ENCODE measurements around the gene CNGA3. TPM values are rescaled to one million over a fixed set of nuclear protein-coding genes. Genes with fewer than 3 reads are reported as not detected.

CNGA3 gene
- total RNA-seq, 3 donors from 2014 or later (not counting 1 experiment from before 2014, with no cell fraction given) = not detected

- Histone ChIP-seq H3K4me3 (ENCODE audit: low read length) (no peak overlapping the region), H3K27ac (ENCODE audit: low read length) (no peak overlapping the region), H3K4me1 (ENCODE audit: control insufficient read depth, insufficient read depth, low read length) (no peaks in the 10 kb centered on the region), H3K36me3 (ENCODE audit: control insufficient read depth, insufficient read depth, low read length) (no peaks in the 10 kb centered on the region), H3K27me3 (ENCODE audit: control insufficient read depth, insufficient read depth, low read length) (no peaks in the 10 kb centered on the region), H3K9me3 (ENCODE audit: control insufficient read depth, insufficient read depth, low read length) (no peaks in the 10 kb centered on the region)
- Mint-ChIP-seq H3K4me1 (no peaks in the 10 kb centered on the region), H3K36me3 (no peaks in the 10 kb centered on the region), H3K27me3 (ENCODE audit: low read depth in 2 of 2) (peaks cover 28 to 31% of the 10 kb centered on the region in 2 donors), H3K9me3 (no peaks in the 10 kb centered on the region), H3K4me3 (no peak overlapping the region), H3K27ac (no peak overlapping the region)
- WGBS (ENCODE audit: insufficient coverage) = 93% methylated on average over 3 of the region's 3 CpGs
- intact Hi-C loops (cut with micrococcal nuclease) = no loop called here
- TF ChIP-seq, protein P1, sequence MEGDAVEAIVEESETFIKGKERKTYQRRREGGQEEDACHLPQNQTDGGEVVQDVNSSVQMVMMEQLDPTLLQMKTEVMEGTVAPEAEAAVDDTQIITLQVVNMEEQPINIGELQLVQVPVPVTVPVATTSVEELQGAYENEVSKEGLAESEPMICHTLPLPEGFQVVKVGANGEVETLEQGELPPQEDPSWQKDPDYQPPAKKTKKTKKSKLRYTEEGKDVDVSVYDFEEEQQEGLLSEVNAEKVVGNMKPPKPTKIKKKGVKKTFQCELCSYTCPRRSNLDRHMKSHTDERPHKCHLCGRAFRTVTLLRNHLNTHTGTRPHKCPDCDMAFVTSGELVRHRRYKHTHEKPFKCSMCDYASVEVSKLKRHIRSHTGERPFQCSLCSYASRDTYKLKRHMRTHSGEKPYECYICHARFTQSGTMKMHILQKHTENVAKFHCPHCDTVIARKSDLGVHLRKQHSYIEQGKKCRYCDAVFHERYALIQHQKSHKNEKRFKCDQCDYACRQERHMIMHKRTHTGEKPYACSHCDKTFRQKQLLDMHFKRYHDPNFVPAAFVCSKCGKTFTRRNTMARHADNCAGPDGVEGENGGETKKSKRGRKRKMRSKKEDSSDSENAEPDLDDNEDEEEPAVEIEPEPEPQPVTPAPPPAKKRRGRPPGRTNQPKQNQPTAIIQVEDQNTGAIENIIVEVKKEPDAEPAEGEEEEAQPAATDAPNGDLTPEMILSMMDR (IDR thresholded peaks at IDR 0.05) = no peak
- ATAC-seq (no peak), DNase-seq (no peak)
These were observed 48.4 kb downstream of the CNGA3 start for GRCh38 chr2:98394595-98395153.

- ATAC-seq (no peak), DNase-seq (no peak)
- Mint-ChIP-seq H3K27me3 (ENCODE audit: low read depth in 2 of 2) (peaks cover 35 to 43% of the 10 kb centered on the region in 2 donors), H3K27ac (no peak overlapping the region), H3K4me3 (no peak overlapping the region), H3K9me3 (no peaks in the 10 kb centered on the region), H3K36me3 (no peaks in the 10 kb centered on the region), H3K4me1 (no peaks in the 10 kb centered on the region)
- Histone ChIP-seq H3K27ac (ENCODE audit: low read length) (no peak overlapping the region), H3K36me3 (ENCODE audit: control insufficient read depth, insufficient read depth, low read length) (no peaks in the 10 kb centered on the region), H3K27me3 (ENCODE audit: control insufficient read depth, insufficient read depth, low read length) (no peaks in the 10 kb centered on the region), H3K4me1 (ENCODE audit: control insufficient read depth, insufficient read depth, low read length) (no peaks in the 10 kb centered on the region), H3K4me3 (ENCODE audit: low read length) (no peak overlapping the region), H3K9me3 (ENCODE audit: control insufficient read depth, insufficient read depth, low read length) (no peaks in the 10 kb centered on the region)
- intact Hi-C loops (cut with micrococcal nuclease) = no loop called here
- TF ChIP-seq, protein P1 (IDR thresholded peaks at IDR 0.05) = no peak
- WGBS (ENCODE audit: insufficient coverage) = 91% methylated on average over 5 of the region's 6 CpGs
These were observed 49.7 kb downstream of the CNGA3 start for GRCh38 chr2:98395977-98396376.

GRCh38 chr2:98396745-98397355 lies 50.6 kb downstream of the CNGA3 start:
- Mint-ChIP-seq H3K27ac (no peak overlapping the region), H3K4me1 (no peaks in the 10 kb centered on the region), H3K36me3 (no peaks in the 10 kb centered on the region), H3K9me3 (no peaks in the 10 kb centered on the region), H3K4me3 (no peak overlapping the region), H3K27me3 (ENCODE audit: low read depth in 2 of 2) (peaks cover 43 to 52% of the 10 kb centered on the region in 2 donors)
- Histone ChIP-seq H3K36me3 (ENCODE audit: control insufficient read depth, insufficient read depth, low read length) (no peaks in the 10 kb centered on the region), H3K27ac (ENCODE audit: low read length) (no peak overlapping the region), H3K9me3 (ENCODE audit: control insufficient read depth, insufficient read depth, low read length) (no peaks in the 10 kb centered on the region), H3K4me3 (ENCODE audit: low read length) (no peak overlapping the region), H3K4me1 (ENCODE audit: control insufficient read depth, insufficient read depth, low read length) (no peaks in the 10 kb centered on the region), H3K27me3 (ENCODE audit: control insufficient read depth, insufficient read depth, low read length) (no peaks in the 10 kb centered on the region)
- WGBS (ENCODE audit: insufficient coverage) = 94% methylated on average over 23 of the region's 23 CpGs
- intact Hi-C loops (cut with micrococcal nuclease) = no loop called here
- TF ChIP-seq, protein P1 (IDR thresholded peaks at IDR 0.05) = no peak
- ATAC-seq = no peak
- no peak for DNase-seq

DNA sequence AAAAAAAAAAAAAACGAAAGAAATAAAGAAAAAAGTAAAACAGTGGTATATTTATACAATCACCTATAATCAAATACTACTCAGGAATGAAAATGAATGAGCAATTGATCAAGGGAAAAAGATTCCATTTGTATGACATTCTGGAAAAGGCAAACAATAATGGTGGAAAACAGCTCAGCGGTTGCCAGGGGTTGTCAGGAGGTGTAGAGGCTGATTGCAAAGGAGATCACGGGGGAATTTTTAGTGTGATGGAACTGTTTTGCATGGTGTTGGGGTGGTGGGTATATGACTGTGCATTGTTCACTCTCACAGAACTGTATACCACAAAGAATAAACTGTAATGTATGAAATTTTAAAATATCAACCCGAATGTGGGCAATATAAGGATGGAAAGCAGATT lies 52.9 kb downstream of the CNGA3 start:
- WGBS (ENCODE audit: insufficient coverage) = 97% methylated on average over 2 of the region's 4 CpGs
- Mint-ChIP-seq H3K36me3 (no peaks in the 10 kb centered on the region), H3K27me3 (ENCODE audit: low read depth in 2 of 2) (peaks cover 45 to 61% of the 10 kb centered on the region in 2 donors), H3K4me1 (no peaks in the 10 kb centered on the region), H3K9me3 (no peaks in the 10 kb centered on the region), H3K4me3 (no peak overlapping the region), H3K27ac (no peak overlapping the region)
- TF ChIP-seq, protein P1 (IDR thresholded peaks at IDR 0.05) = no peak
- Histone ChIP-seq H3K36me3 (ENCODE audit: control insufficient read depth, insufficient read depth, low read length) (no peaks in the 10 kb centered on the region), H3K27me3 (ENCODE audit: control insufficient read depth, insufficient read depth, low read length) (no peaks in the 10 kb centered on the region), H3K4me1 (ENCODE audit: control insufficient read depth, insufficient read depth, low read length) (no peaks in the 10 kb centered on the region), H3K9me3 (ENCODE audit: control insufficient read depth, insufficient read depth, low read length) (no peaks in the 10 kb centered on the region), H3K4me3 (ENCODE audit: low read length) (no peak overlapping the region), H3K27ac (ENCODE audit: low read length) (no peak overlapping the region)
- ATAC-seq (no peak), DNase-seq (no peak)
- intact Hi-C loops (cut with micrococcal nuclease) = no loop called here

Data from natural killer cell (primary cell).